Measurements from ENCODE around the gene AHI1.

GRCh38 chr6:135479601-135480000, 17.9 kb downstream of the AHI1 start:
- TF ChIP-seq, protein P1, sequence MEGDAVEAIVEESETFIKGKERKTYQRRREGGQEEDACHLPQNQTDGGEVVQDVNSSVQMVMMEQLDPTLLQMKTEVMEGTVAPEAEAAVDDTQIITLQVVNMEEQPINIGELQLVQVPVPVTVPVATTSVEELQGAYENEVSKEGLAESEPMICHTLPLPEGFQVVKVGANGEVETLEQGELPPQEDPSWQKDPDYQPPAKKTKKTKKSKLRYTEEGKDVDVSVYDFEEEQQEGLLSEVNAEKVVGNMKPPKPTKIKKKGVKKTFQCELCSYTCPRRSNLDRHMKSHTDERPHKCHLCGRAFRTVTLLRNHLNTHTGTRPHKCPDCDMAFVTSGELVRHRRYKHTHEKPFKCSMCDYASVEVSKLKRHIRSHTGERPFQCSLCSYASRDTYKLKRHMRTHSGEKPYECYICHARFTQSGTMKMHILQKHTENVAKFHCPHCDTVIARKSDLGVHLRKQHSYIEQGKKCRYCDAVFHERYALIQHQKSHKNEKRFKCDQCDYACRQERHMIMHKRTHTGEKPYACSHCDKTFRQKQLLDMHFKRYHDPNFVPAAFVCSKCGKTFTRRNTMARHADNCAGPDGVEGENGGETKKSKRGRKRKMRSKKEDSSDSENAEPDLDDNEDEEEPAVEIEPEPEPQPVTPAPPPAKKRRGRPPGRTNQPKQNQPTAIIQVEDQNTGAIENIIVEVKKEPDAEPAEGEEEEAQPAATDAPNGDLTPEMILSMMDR (IDR thresholded peaks at IDR 0.05): no peak
- TF ChIP-seq POLR2A (IDR thresholded peaks at IDR 0.05): no peak

All from testis (tissue), 2 donors.